ENCODE data around the gene DHRS1.

DHRS1 gene

GRCh38 chr14:24241829-24242443, 57.6 kb downstream of the DHRS1 start:
- TF ChIP-seq CTCF (IDR thresholded peaks at IDR 0.05): no peak

All from LNCAP (cell line).